ENCODE data around the gene CDH13. TPM values are rescaled to one million over a fixed set of nuclear protein-coding genes. Genes with fewer than 3 reads are reported as not detected.
A peak's percentile ranks its signal among the peaks of the same experiment; 100 is the strongest.

CDH13 gene
- total RNA-seq, 1 experiment from 2014 or later = 34.5 TPM

GRCh38 chr16:83721676-83722075 is 1094.9 kb downstream of the CDH13 start:
- Histone ChIP-seq H3K4me1 (peaks cover 35% of the 10 kb centered on the region), H3K27me3 (no peaks in the 10 kb centered on the region), H3K36me3 (no peaks in the 10 kb centered on the region), H3K4me3 (no peak overlapping the region), H3K9me3 (replicated peaks) (no peaks in the 10 kb centered on the region), H3K27ac (no peak overlapping the region)
- DNase-seq = no peak

GRCh38 chr16:83722456-83723183 is 1095.9 kb downstream of the CDH13 start:
- Histone ChIP-seq H3K9me3 (replicated peaks) (no peaks in the 10 kb centered on the region), H3K4me3 (no peak overlapping the region), H3K27me3 (no peaks in the 10 kb centered on the region), H3K4me1 (peaks cover 30% of the 10 kb centered on the region), H3K36me3 (no peaks in the 10 kb centered on the region), H3K27ac (no peak overlapping the region)
- DNase-seq = peak in 1 of 2 experiments; percentile 32

- Histone ChIP-seq H3K4me3 (no peak overlapping the region), H3K27me3 (no peaks in the 10 kb centered on the region), H3K9me3 (replicated peaks) (no peaks in the 10 kb centered on the region), H3K4me1 (peaks cover 28% of the 10 kb centered on the region), H3K27ac (no peak overlapping the region), H3K36me3 (no peaks in the 10 kb centered on the region)
- no peak for DNase-seq
Observed at GRCh38 chr16:83723244-83723643, 1096.5 kb downstream of the CDH13 start.

- Histone ChIP-seq H3K9me3 (replicated peaks) (no peaks in the 10 kb centered on the region), H3K36me3 (no peaks in the 10 kb centered on the region), H3K4me1 (peaks cover 21% of the 10 kb centered on the region), H3K27ac (no peak overlapping the region), H3K27me3 (no peaks in the 10 kb centered on the region), H3K4me3 (no peak overlapping the region)
- DNase-seq = no peak
Observed at GRCh38 chr16:83723901-83724300, 1097.1 kb downstream of the CDH13 start.

- Histone ChIP-seq H3K36me3 (no peaks in the 10 kb centered on the region), H3K4me3 (no peak overlapping the region), H3K9me3 (replicated peaks) (no peaks in the 10 kb centered on the region), H3K27me3 (no peaks in the 10 kb centered on the region), H3K27ac (no peak overlapping the region), H3K4me1 (peaks cover 15% of the 10 kb centered on the region)
- DNase-seq = no peak
Observed at GRCh38 chr16:83724585-83724984, 1097.8 kb downstream of the CDH13 start.

- Histone ChIP-seq H3K9me3 (replicated peaks) (no peaks in the 10 kb centered on the region), H3K4me3 (no peak overlapping the region), H3K27ac (no peak overlapping the region), H3K27me3 (no peaks in the 10 kb centered on the region), H3K4me1 (peaks cover 15% of the 10 kb centered on the region), H3K36me3 (no peaks in the 10 kb centered on the region)
- DNase-seq = no peak
Observed at GRCh38 chr16:83725313-83725712, 1098.5 kb downstream of the CDH13 start.

- Histone ChIP-seq H3K27ac (no peak overlapping the region), H3K9me3 (replicated peaks) (0 out of 2 replicates have a peak, but pooled peaks cover 2% of the 10 kb centered on the region), H3K4me1 (peaks cover 16% of the 10 kb centered on the region), H3K36me3 (no peaks in the 10 kb centered on the region), H3K4me3 (no peak overlapping the region), H3K27me3 (no peaks in the 10 kb centered on the region)
- DNase-seq = peak in 1 of 2 experiments; percentile 28
Observed at GRCh38 chr16:83727018-83727417, 1100.2 kb downstream of the CDH13 start.

- H3K27ac ChIP-seq = no peak overlapping the region
- DNase-seq = no peak
- H3K27me3 ChIP-seq = no peaks in the 10 kb centered on the region
- H3K9me3 ChIP-seq (replicated peaks) = 0 out of 2 replicates have a peak, but pooled peaks cover 2% of the 10 kb centered on the region
- no peaks in the 10 kb centered on the region for H3K36me3 ChIP-seq
- no peak overlapping the region for H3K4me3 ChIP-seq
- peaks cover 16% of the 10 kb centered on the region for H3K4me1 ChIP-seq
Observed at GRCh38 chr16:83727751-83728352, 1101.1 kb downstream of the CDH13 start.

GRCh38 chr16:83728492-83728891 is 1101.7 kb downstream of the CDH13 start:
- Histone ChIP-seq H3K4me3 (no peak overlapping the region), H3K9me3 (replicated peaks) (0 out of 2 replicates have a peak, but pooled peaks cover 2% of the 10 kb centered on the region), H3K36me3 (no peaks in the 10 kb centered on the region), H3K27ac (no peak overlapping the region), H3K4me1 (peaks cover 22% of the 10 kb centered on the region), H3K27me3 (no peaks in the 10 kb centered on the region)
- no peak for DNase-seq

GRCh38 chr16:83730812-83731211 is 1104.0 kb downstream of the CDH13 start:
- H3K4me3 ChIP-seq = no peak overlapping the region
- peaks cover 26% of the 10 kb centered on the region for H3K4me1 ChIP-seq
- DNase-seq = no peak
- 0 out of 2 replicates have a peak, but pooled peaks cover 10% of the 10 kb centered on the region for H3K9me3 ChIP-seq (replicated peaks)
- H3K36me3 ChIP-seq = no peaks in the 10 kb centered on the region
- H3K27ac ChIP-seq = no peak overlapping the region
- H3K27me3 ChIP-seq = no peaks in the 10 kb centered on the region

GRCh38 chr16:83732536-83732935 is 1105.8 kb downstream of the CDH13 start:
- Histone ChIP-seq H3K27ac (peak overlapping the region; percentile 29), H3K4me3 (no peak overlapping the region), H3K36me3 (no peaks in the 10 kb centered on the region), H3K9me3 (replicated peaks) (0 out of 2 replicates have a peak, but pooled peaks cover 12% of the 10 kb centered on the region), H3K4me1 (peaks cover 23% of the 10 kb centered on the region), H3K27me3 (no peaks in the 10 kb centered on the region)
- peak; percentile 84 to 90 for DNase-seq

- Histone ChIP-seq H3K27me3 (no peaks in the 10 kb centered on the region), H3K36me3 (no peaks in the 10 kb centered on the region), H3K27ac (peak overlapping the region; percentile 29), H3K4me1 (peaks cover 23% of the 10 kb centered on the region), H3K9me3 (replicated peaks) (0 out of 2 replicates have a peak, but pooled peaks cover 12% of the 10 kb centered on the region), H3K4me3 (no peak overlapping the region)
- DNase-seq = peak; percentile 91 to 95
Observed at GRCh38 chr16:83733301-83733700, 1106.5 kb downstream of the CDH13 start.

GRCh38 chr16:83734136-83734535 is 1107.4 kb downstream of the CDH13 start:
- Histone ChIP-seq H3K36me3 (no peaks in the 10 kb centered on the region), H3K27ac (no peak overlapping the region), H3K4me3 (no peak overlapping the region), H3K4me1 (peaks cover 23% of the 10 kb centered on the region), H3K27me3 (no peaks in the 10 kb centered on the region), H3K9me3 (replicated peaks) (0 out of 2 replicates have a peak, but pooled peaks cover 12% of the 10 kb centered on the region)
- no peak for DNase-seq

- Histone ChIP-seq H3K27ac (no peak overlapping the region), H3K36me3 (no peaks in the 10 kb centered on the region), H3K4me3 (no peak overlapping the region), H3K27me3 (no peaks in the 10 kb centered on the region), H3K4me1 (peaks cover 11% of the 10 kb centered on the region), H3K9me3 (replicated peaks) (0 out of 2 replicates have a peak, but pooled peaks cover 9% of the 10 kb centered on the region)
- DNase-seq = no peak
Observed at GRCh38 chr16:83737729-83738354, 1111.1 kb downstream of the CDH13 start.

- no peaks in the 10 kb centered on the region for H3K4me1 ChIP-seq
- no peak for DNase-seq
- no peak overlapping the region for H3K4me3 ChIP-seq
- no peaks in the 10 kb centered on the region for H3K36me3 ChIP-seq
- no peaks in the 10 kb centered on the region for H3K27me3 ChIP-seq
- 0 out of 2 replicates have a peak, but pooled peaks cover 9% of the 10 kb centered on the region for H3K9me3 ChIP-seq (replicated peaks)
- H3K27ac ChIP-seq = no peak overlapping the region
Observed at GRCh38 chr16:83738923-83739503, 1112.2 kb downstream of the CDH13 start.

Measured in SJCRH30 (cell line).